IMR-90 (cell line): ENCODE results near the gene CRYBB2. TPM values are rescaled to one million over a fixed set of nuclear protein-coding genes. Genes with fewer than 3 reads are reported as not detected.
"Not testable (repeated sequence)": the region's sequence is repeated elsewhere in the genome, so short reads cannot be mapped to it uniquely, and the experiment has no call there.

Experiments used
- ATAC-seq: fragments of 200-7000 bp; cut with Tn5 transposase; 2 replicates; pipeline ENCODE4 v1.9.1; 2020; ENCODE audit warnings: low read depth, mild to moderate bottlenecking, moderate library complexity
- BruUV-seq: library from RNA; stranded (reverse); fragments of 400-500 nt; replicated peaks from 2 replicates; lab custom pipeline; 2021; lab: Mats Ljungman, UMichigan
- CTCF ChIA-PET: fragments of 300-600 bp; formaldehyde crosslinking; extraction: SDS; loops from one replicate; lab custom pipeline; 2021; ENCODE audit warnings: antibody characterized with exemption; lab: Yijun Ruan, JAX
- POLR2A ChIA-PET: fragments of 300-600 bp; sonication (Branson Sonifier 250); formaldehyde crosslinking; loops from one replicate; lab custom pipeline; 2022; ENCODE audit warnings: antibody characterized with exemption; ENCODE audit not compliant: unreplicated experiment; lab: Charles Lee
- DNase-seq: peaks from one replicate; pipeline ENCODE4 v3.0.0; 2013
- H2AFZ ChIP-seq: replicated peaks from 2 replicates; pipeline ENCODE3; 2013; ENCODE audit warnings: low read length, mild to moderate bottlenecking; ENCODE audit not compliant: poor library complexity
- H2AK5ac ChIP-seq: 2 replicates; pipeline ENCODE4 v1.6.1; 2013; ENCODE audit warnings: low read depth, low read length, inconsistent platforms
- H2AK9ac ChIP-seq: replicated peaks from 2 replicates; pipeline ENCODE3; 2013; ENCODE audit warnings: mild to moderate bottlenecking, low read depth, low read length, moderate library complexity; ENCODE audit not compliant: poor library complexity
- H2BK120ac ChIP-seq: 2 replicates; pipeline ENCODE4 v1.6.1; 2013; ENCODE audit warnings: low read depth, low read length, inconsistent platforms
- H2BK15ac ChIP-seq: 3 replicates; pipeline ENCODE4 v1.6.1; 2013; ENCODE audit warnings: low read depth, low read length, inconsistent platforms
- H2BK20ac ChIP-seq: 2 replicates; pipeline ENCODE4 v1.6.1; 2013; ENCODE audit warnings: low read depth, mild to moderate bottlenecking, inconsistent platforms, low read length, moderate library complexity
- H2BK5ac ChIP-seq: 2 replicates; pipeline ENCODE4 v1.6.1; 2013; ENCODE audit warnings: mild to moderate bottlenecking, low read depth, low read length, inconsistent platforms; ENCODE audit not compliant: poor library complexity, severe bottlenecking
- H3K14ac ChIP-seq: replicated peaks from 2 replicates; pipeline ENCODE4 v1.6.1; 2013; ENCODE audit warnings: low read depth, low read length, inconsistent platforms
- H3K18ac ChIP-seq: 2 replicates; pipeline ENCODE4 v1.6.1; 2013; ENCODE audit warnings: low read depth, low read length, control low read depth
- H3K23ac ChIP-seq: 2 replicates; pipeline ENCODE4 v1.6.1; 2013; ENCODE audit warnings: low read depth, low read length, inconsistent platforms
- H3K27ac ChIP-seq: 2 replicates; pipeline ENCODE4 v1.5.1; 2013; ENCODE audit warnings: mild to moderate bottlenecking, control low read depth, low read length; ENCODE audit not compliant: insufficient read depth
- H3K27me3 ChIP-seq: 2 replicates; pipeline ENCODE4 v1.6.1; 2013; ENCODE audit warnings: low read length; ENCODE audit not compliant: control insufficient read depth, insufficient read depth
- H3K36me3 ChIP-seq: 2 replicates; pipeline ENCODE4 v1.6.1; 2013; ENCODE audit warnings: low read length, mixed read lengths; ENCODE audit not compliant: control insufficient read depth, insufficient read depth
- H3K4ac ChIP-seq: 2 replicates; pipeline ENCODE4 v1.6.1; 2013; ENCODE audit warnings: low read depth, low read length, inconsistent platforms
- H3K4me1 ChIP-seq: 2 replicates; pipeline ENCODE4 v1.6.1; 2013; ENCODE audit warnings: low read length, mixed read lengths; ENCODE audit not compliant: control insufficient read depth, insufficient read depth
- H3K4me2 ChIP-seq: 2 replicates; pipeline ENCODE4 v1.6.1; 2013; ENCODE audit warnings: low read depth, mild to moderate bottlenecking, control low read depth, low read length, moderate library complexity
- H3K4me3 ChIP-seq: 2 replicates; pipeline ENCODE4 v1.5.1; 2013; ENCODE audit warnings: low read depth, mild to moderate bottlenecking, control low read depth, low read length, moderate library complexity; ENCODE audit not compliant: insufficient read depth
- H3K56ac ChIP-seq: 2 replicates; pipeline ENCODE4 v1.6.1; 2013; ENCODE audit warnings: low read length, inconsistent platforms; ENCODE audit not compliant: insufficient read depth; ENCODE audit errors: extremely low read depth
- H3K79me1 ChIP-seq, 2 experiments: 2 replicates each; pipeline ENCODE4 v1.6.1; 2013; ENCODE audit warnings: low read length in 2 of 2, inconsistent platforms in 1 of 2, low read depth in 1 of 2
- H3K9ac ChIP-seq: 2 replicates; pipeline ENCODE4 v1.6.1; 2013; ENCODE audit warnings: low read depth, low read length, control low read depth
- H3K9me1 ChIP-seq: 2 replicates; pipeline ENCODE4 v1.6.1; 2013; ENCODE audit warnings: low read length, inconsistent platforms; ENCODE audit not compliant: insufficient read depth
- H3K9me3 ChIP-seq: 2 replicates; pipeline ENCODE4 v1.6.1; 2013; ENCODE audit warnings: low read length; ENCODE audit not compliant: control insufficient read depth, insufficient read depth
- H4K20me1 ChIP-seq: 2 replicates; pipeline ENCODE4 v1.6.1; 2013; ENCODE audit warnings: low read length, inconsistent platforms; ENCODE audit not compliant: insufficient read depth
- H4K5ac ChIP-seq: 2 replicates; pipeline ENCODE4 v1.6.1; 2013; ENCODE audit warnings: mild to moderate bottlenecking, low read depth, low read length, control low read depth
- H4K8ac ChIP-seq, 2 experiments: 2 replicates each; pipeline ENCODE4 v1.6.1; 2013; ENCODE audit warnings: low read depth in 2 of 2, low read length in 2 of 2, control low read depth in 1 of 2, inconsistent platforms in 1 of 2
- H4K91ac ChIP-seq: 2 replicates; pipeline ENCODE4 v1.6.1; 2013; ENCODE audit warnings: low read depth, low read length, inconsistent platforms; ENCODE audit not compliant: insufficient read depth
- BHLHE40 ChIP-seq: fragments of 150-350 bp; IDR thresholded peaks from 2 replicates; pipeline ENCODE4 v1.6.1; 2016; ENCODE audit warnings: mild to moderate bottlenecking, low read depth, low read length
- CEBPB ChIP-seq: IDR thresholded peaks from 2 replicates; pipeline ENCODE4 v1.6.1; 2012; ENCODE audit warnings: low read depth, low read length, improper control_type of control experiment
- CHD1 ChIP-seq: IDR thresholded peaks from 2 replicates; pipeline ENCODE4 v1.6.1; 2012; ENCODE audit warnings: low read depth, low read length, improper control_type of control experiment
- ELK1 ChIP-seq: fragments of 150-350 bp; IDR thresholded peaks from 2 replicates; pipeline ENCODE4 v1.6.1; 2016; ENCODE audit warnings: low read depth, mild to moderate bottlenecking, low read length, moderate library complexity, borderline replicate concordance
- FOS ChIP-seq: fragments of 150-350 bp; IDR thresholded peaks from 2 replicates; pipeline ENCODE4 v1.6.1; 2016; ENCODE audit warnings: low read depth, low read length
- MAZ ChIP-seq: IDR thresholded peaks from 2 replicates; pipeline ENCODE4 v1.6.1; 2012; ENCODE audit warnings: low read depth, mild to moderate bottlenecking, low read length, improper control_type of control experiment, moderate library complexity, borderline replicate concordance
- NFE2L2 ChIP-seq: fragments of 150-350 bp; IDR thresholded peaks from 2 replicates; pipeline ENCODE4 v1.6.1; 2016; ENCODE audit warnings: low read depth, mild to moderate bottlenecking, low read length
- POLR2A ChIP-seq: IDR thresholded peaks from 2 replicates; pipeline ENCODE4 v1.6.1; 2012; ENCODE audit warnings: mild to moderate bottlenecking, low read depth, low read length
- RAD21 ChIP-seq: IDR thresholded peaks from 2 replicates; pipeline ENCODE4 v1.6.1; 2012; ENCODE audit warnings: low read length, improper control_type of control experiment
- RFX5 ChIP-seq: IDR thresholded peaks from 2 replicates; pipeline ENCODE4 v1.8.0; 2012; ENCODE audit warnings: low read depth, mild to moderate bottlenecking, low read length, moderate library complexity
- SMC3 ChIP-seq: fragments of 150-350 bp; IDR thresholded peaks from 2 replicates; pipeline ENCODE4 v1.6.1; 2016; ENCODE audit warnings: low read depth, mild to moderate bottlenecking, antibody characterized with exemption, low read length, moderate library complexity
- WGBS, 2 experiments: methylation state at CpG; one replicate each; pipeline versions ENCODE4 v1.1.5 to v1.1.7; 2013; ENCODE audit warnings: missing lambda C conversion rate in 2 of 2; ENCODE audit not compliant: insufficient read length in 1 of 2; ENCODE audit errors: extremely low coverage in 2 of 2; 5-methylcytosine and 5-hydroxymethylcytosine counted together
- dilution Hi-C: fragments of 300-500 bp; cut with HindIII; formaldehyde crosslinking; loops from one replicate; pipeline ENCODE4 v1.14.3; 2018; ENCODE audit warnings: low sequenced_read_pairs; ENCODE audit not compliant: unreplicated experiment
- in situ Hi-C: fragments of 300-500 bp; cut with MboI; formaldehyde crosslinking; loops from 3 replicates; pipeline ENCODE4 v1.14.3; 2019; ENCODE audit warnings: low sequenced_read_pairs, inconsistent platforms, mixed read lengths
- intact Hi-C: fragments of 100-400 bp; cut with micrococcal nuclease; formaldehyde crosslinking; loops from 2 replicates; pipeline ENCODE4 v1.10.0; 2022
- polyA plus RNA-seq, 3 experiments: library from polyadenylated mRNA; depleted of rRNA; stranded (reverse); fragments of >200 nt; gene quantifications; 2 replicates each; pipeline ENCODE4 v1.2.3, GENCODE V29; 2012; ENCODE audit warnings: low replicate concordance in 1 of 3
- total RNA-seq: library from RNA; depleted of rRNA; stranded (reverse); fragments of >200 nt; gene quantifications from 2 replicates; pipeline ENCODE4 v1.2.3, GENCODE V29; 2012

The CRYBB2 gene
- total and polyA plus RNA-seq, 2 of the 4 experiments (the other 2 are of a cell fraction): not detected

GRCh38 chr22:25228822-25229221, 9.4 kb downstream of the CRYBB2 start:
- no peaks in the 10 kb centered on the region for H3K9me1 ChIP-seq
- H3K4me3 ChIP-seq: no peak overlapping the region
- no peak overlapping the region for H3K14ac ChIP-seq
- no peaks in the 10 kb centered on the region for H3K36me3 ChIP-seq
- H3K27ac ChIP-seq: no peak overlapping the region
- intact Hi-C loops: no loop called here
- no peaks in the 10 kb centered on the region for H4K20me1 ChIP-seq
- H3K27me3 ChIP-seq: no peaks in the 10 kb centered on the region
- no peak overlapping the region for H2BK120ac ChIP-seq
- no peak overlapping the region for H3K4me2 ChIP-seq
- no peak overlapping the region for H2BK20ac ChIP-seq
- BruUV-seq: no TSS peak
- H3K56ac ChIP-seq: no peak overlapping the region
- no peak for TF ChIP-seq CHD1
- no peak for TF ChIP-seq BHLHE40
- no peak for TF ChIP-seq RAD21
- no peak for TF ChIP-seq ELK1
- TF ChIP-seq NFE2L2: no peak
- TF ChIP-seq SMC3: no peak
- TF ChIP-seq MAZ: no peak
- no peak for TF ChIP-seq CEBPB
- TF ChIP-seq FOS: no peak
- no peak for TF ChIP-seq RFX5
- no peak for TF ChIP-seq POLR2A
- 100% methylated on average over 1 of the region's 13 CpGs; no CpG with 5 or more reads in 1 of the 2 experiments for WGBS, 2 experiments
- no peak for DNase-seq
- H3K23ac ChIP-seq: no peak overlapping the region
- no peak overlapping the region for H4K8ac ChIP-seq
- no peak for ATAC-seq
- no peaks in the 10 kb centered on the region for H3K9me3 ChIP-seq
- H4K91ac ChIP-seq: no peak overlapping the region
- dilution Hi-C loops: no loop called here
- no peak overlapping the region for H3K9ac ChIP-seq
- no peaks in the 10 kb centered on the region for H3K79me1 ChIP-seq
- no peaks in the 10 kb centered on the region for H3K4me1 ChIP-seq
- in situ Hi-C loops: no loop called here
- H2BK5ac ChIP-seq: no peak overlapping the region
- no peak overlapping the region for H3K18ac ChIP-seq
- H3K4ac ChIP-seq: no peak overlapping the region
- ChIA-PET CTCF (no interaction called here), POLR2A (no interaction called here)
- no peak overlapping the region for H2AFZ ChIP-seq
- no peak overlapping the region for H4K5ac ChIP-seq
- H2AK9ac ChIP-seq: no peak overlapping the region
- no peak overlapping the region for H2BK15ac ChIP-seq
- H2AK5ac ChIP-seq: no peak overlapping the region

GRCh38 chr22:25230760-25231159, 11.3 kb downstream of the CRYBB2 start:
- H2BK5ac ChIP-seq, H2BK15ac ChIP-seq, H3K4ac ChIP-seq, POLR2A ChIA-PET, H3K27me3 ChIP-seq, ATAC-seq, H4K5ac ChIP-seq, in situ Hi-C loops, H2AK5ac ChIP-seq, H3K4me2 ChIP-seq, H3K27ac ChIP-seq, H3K14ac ChIP-seq, H2AK9ac ChIP-seq, H3K18ac ChIP-seq, H3K23ac ChIP-seq, H4K8ac ChIP-seq, H2BK20ac ChIP-seq, CTCF ChIA-PET, DNase-seq, H4K91ac ChIP-seq, H2BK120ac ChIP-seq, dilution Hi-C loops, H3K36me3 ChIP-seq, H3K9me3 ChIP-seq, H2AFZ ChIP-seq, H3K56ac ChIP-seq, H3K4me1 ChIP-seq, H4K20me1 ChIP-seq, H3K9ac ChIP-seq, intact Hi-C loops, BruUV-seq, H3K4me3 ChIP-seq, H3K9me1 ChIP-seq, H3K79me1 ChIP-seq: not testable (repeated sequence)
- WGBS, 2 experiments: 0% methylated on average over 1 of the region's 2 CpGs; no CpG with 5 or more reads in 1 of the 2 experiments
